Measurements from ENCODE around the gene MFSD12.

MFSD12 gene

GRCh38 chr19:3507371-3508120 lies 49.8 kb downstream of the MFSD12 start:
- in situ Hi-C loops (cut with HindIII; ENCODE audit: low sequenced_read_pairs), result no loop called here
- H3K4me3 ChIP-seq (ENCODE audit: low read depth, low read length), result peak overlapping the region; percentile 87
- no peak for DNase-seq (ENCODE audit: low read depth)
- TF ChIP-seq, protein P1, sequence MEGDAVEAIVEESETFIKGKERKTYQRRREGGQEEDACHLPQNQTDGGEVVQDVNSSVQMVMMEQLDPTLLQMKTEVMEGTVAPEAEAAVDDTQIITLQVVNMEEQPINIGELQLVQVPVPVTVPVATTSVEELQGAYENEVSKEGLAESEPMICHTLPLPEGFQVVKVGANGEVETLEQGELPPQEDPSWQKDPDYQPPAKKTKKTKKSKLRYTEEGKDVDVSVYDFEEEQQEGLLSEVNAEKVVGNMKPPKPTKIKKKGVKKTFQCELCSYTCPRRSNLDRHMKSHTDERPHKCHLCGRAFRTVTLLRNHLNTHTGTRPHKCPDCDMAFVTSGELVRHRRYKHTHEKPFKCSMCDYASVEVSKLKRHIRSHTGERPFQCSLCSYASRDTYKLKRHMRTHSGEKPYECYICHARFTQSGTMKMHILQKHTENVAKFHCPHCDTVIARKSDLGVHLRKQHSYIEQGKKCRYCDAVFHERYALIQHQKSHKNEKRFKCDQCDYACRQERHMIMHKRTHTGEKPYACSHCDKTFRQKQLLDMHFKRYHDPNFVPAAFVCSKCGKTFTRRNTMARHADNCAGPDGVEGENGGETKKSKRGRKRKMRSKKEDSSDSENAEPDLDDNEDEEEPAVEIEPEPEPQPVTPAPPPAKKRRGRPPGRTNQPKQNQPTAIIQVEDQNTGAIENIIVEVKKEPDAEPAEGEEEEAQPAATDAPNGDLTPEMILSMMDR (IDR thresholded peaks at IDR 0.05; ENCODE audit: low read depth, low read length, missing control alignments), result no peak

- TF ChIP-seq, protein P1 (IDR thresholded peaks at IDR 0.05; ENCODE audit: low read depth, low read length, missing control alignments), result no peak
- no peak for DNase-seq (ENCODE audit: low read depth)
- in situ Hi-C loops (cut with HindIII; ENCODE audit: low sequenced_read_pairs), result no loop called here
- peak overlapping the region; percentile 87 for H3K4me3 ChIP-seq (ENCODE audit: low read depth, low read length)
These were observed 50.7 kb downstream of the MFSD12 start for GRCh38 chr19:3506384-3507340.

GRCh38 chr19:3505598-3506383 lies 51.6 kb downstream of the MFSD12 start, which contains the start of gene FZR1:
TSS of gene FZR1 (plus strand) at chr19:3506311. CDS start at chr19:3522990, 16,679 bp downstream.
- TF ChIP-seq, protein P1 (IDR thresholded peaks at IDR 0.05; ENCODE audit: low read depth, low read length, missing control alignments), result no peak
- in situ Hi-C loops (cut with HindIII; ENCODE audit: low sequenced_read_pairs), result no loop called here
- peak; percentile 94 for DNase-seq (ENCODE audit: low read depth)
- peak within 1 kb of the TSS; percentile 87 for H3K4me3 ChIP-seq (ENCODE audit: low read depth, low read length)

DNA sequence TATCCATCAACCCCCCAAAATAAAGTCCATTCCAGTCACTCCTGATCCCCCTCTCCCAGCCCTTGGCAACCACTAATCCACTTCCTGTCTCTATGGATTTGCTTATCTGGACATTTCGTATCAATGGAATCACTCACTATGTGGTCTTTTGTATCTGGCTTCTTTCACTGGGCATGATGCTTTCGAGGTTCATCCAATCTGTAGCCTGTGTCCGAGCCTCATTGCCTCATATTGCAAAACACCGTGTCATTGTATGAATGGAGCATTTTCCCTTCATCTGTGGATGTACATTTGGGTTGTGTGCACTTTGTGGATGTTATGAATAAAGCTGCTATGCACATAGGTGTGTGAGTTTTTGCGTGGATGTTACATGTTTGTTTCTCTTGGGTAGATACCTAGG lies 52.7 kb downstream of the MFSD12 start:
- TF ChIP-seq, protein P1 (IDR thresholded peaks at IDR 0.05; ENCODE audit: low read depth, low read length, missing control alignments), result no peak
- DNase-seq (ENCODE audit: low read depth), result no peak
- H3K4me3 ChIP-seq (ENCODE audit: low read depth, low read length), result no peak overlapping the region
- in situ Hi-C loops (cut with HindIII; ENCODE audit: low sequenced_read_pairs), result no loop called here

- TF ChIP-seq, protein P1 (IDR thresholded peaks at IDR 0.05; ENCODE audit: low read depth, low read length, missing control alignments), result no peak
- no peak overlapping the region for H3K4me3 ChIP-seq (ENCODE audit: low read depth, low read length)
- no peak for DNase-seq (ENCODE audit: low read depth)
- in situ Hi-C loops (cut with HindIII; ENCODE audit: low sequenced_read_pairs), result no loop called here
These were observed 54.3 kb downstream of the MFSD12 start for GRCh38 chr19:3503036-3503572.

Measured in astrocyte of the cerebellum (primary cell).